Ectodermal cell (in vitro differentiated cells): ENCODE results near the gene PPP1R27.

Experiments
- H3K27ac ChIP-seq: 2 replicates; pipeline ENCODE4 v1.7.0; 2013; ENCODE audit warnings: mild to moderate bottlenecking, low read depth, low read length; ENCODE audit not compliant: insufficient read depth, poor library complexity, severe bottlenecking
- H3K27me3 ChIP-seq: 2 replicates; pipeline ENCODE4 v1.7.0; 2013; ENCODE audit warnings: mild to moderate bottlenecking, low read length; ENCODE audit not compliant: insufficient read depth, control insufficient read depth, poor library complexity, severe bottlenecking
- H3K36me3 ChIP-seq: one replicate; pipeline ENCODE4 v1.7.0; 2013; ENCODE audit warnings: low read length; ENCODE audit not compliant: control insufficient read depth, insufficient read depth
- H3K4me1 ChIP-seq: one replicate; pipeline ENCODE4 v1.7.0; 2013; ENCODE audit warnings: low read length; ENCODE audit not compliant: control insufficient read depth, insufficient read depth
- H3K4me3 ChIP-seq: 2 replicates; pipeline ENCODE4 v1.7.0; 2013; ENCODE audit warnings: low read depth, low read length, control low read depth; ENCODE audit not compliant: insufficient read depth
- H3K9me3 ChIP-seq: 2 replicates; pipeline ENCODE4 v1.7.0; 2013; ENCODE audit warnings: mild to moderate bottlenecking, low read length, moderate library complexity; ENCODE audit not compliant: control insufficient read depth
- WGBS, 2 experiments: methylation state at CpG; one replicate each; pipeline ENCODE4 v1.1.7; 2013; ENCODE audit warnings: missing lambda C conversion rate in 2 of 2; 5-methylcytosine and 5-hydroxymethylcytosine counted together

Gene PPP1R27

GRCh38 chr17:81810476-81810875, 24.4 kb downstream of the PPP1R27 start:
- Histone ChIP-seq H3K4me1 (no peaks in the 10 kb centered on the region), H3K9me3 (no peaks in the 10 kb centered on the region), H3K27ac (no peak overlapping the region), H3K4me3 (no peak overlapping the region), H3K27me3 (peaks cover 35% of the 10 kb centered on the region), H3K36me3 (no peaks in the 10 kb centered on the region)
- 83 to 84% methylated on average over 8 of the region's 8 CpGs for WGBS, 2 experiments

- H3K9me3 ChIP-seq: no peaks in the 10 kb centered on the region
- H3K4me3 ChIP-seq: no peak overlapping the region
- 84 to 86% methylated on average over 7 of the region's 7 CpGs for WGBS, 2 experiments
- H3K27me3 ChIP-seq: peaks cover 44% of the 10 kb centered on the region
- no peaks in the 10 kb centered on the region for H3K4me1 ChIP-seq
- H3K27ac ChIP-seq: no peak overlapping the region
- H3K36me3 ChIP-seq: no peaks in the 10 kb centered on the region
Observed at GRCh38 chr17:81809556-81809998, 25.3 kb downstream of the PPP1R27 start.

- peaks cover 50% of the 10 kb centered on the region for H3K27me3 ChIP-seq
- H3K36me3 ChIP-seq: no peaks in the 10 kb centered on the region
- no peak overlapping the region for H3K4me3 ChIP-seq
- WGBS, 2 experiments: 82% methylated on average over 20 of the region's 20 CpGs
- H3K27ac ChIP-seq: no peak overlapping the region
- no peaks in the 10 kb centered on the region for H3K9me3 ChIP-seq
- no peaks in the 10 kb centered on the region for H3K4me1 ChIP-seq
Observed at GRCh38 chr17:81808778-81809555, 25.9 kb downstream of the PPP1R27 start.

- no peaks in the 10 kb centered on the region for H3K36me3 ChIP-seq
- peaks cover 61% of the 10 kb centered on the region for H3K27me3 ChIP-seq
- no peak overlapping the region for H3K4me3 ChIP-seq
- H3K4me1 ChIP-seq: no peaks in the 10 kb centered on the region
- 82 to 87% methylated on average over 13 of the region's 13 CpGs for WGBS, 2 experiments
- H3K9me3 ChIP-seq: no peaks in the 10 kb centered on the region
- no peak overlapping the region for H3K27ac ChIP-seq
Observed at GRCh38 chr17:81807839-81808238, 27.0 kb downstream of the PPP1R27 start.

- H3K9me3 ChIP-seq: no peaks in the 10 kb centered on the region
- H3K27ac ChIP-seq: no peak overlapping the region
- no peaks in the 10 kb centered on the region for H3K36me3 ChIP-seq
- 76% methylated on average over 18 of the region's 18 CpGs for WGBS, 2 experiments
- H3K27me3 ChIP-seq: peaks cover 67% of the 10 kb centered on the region
- H3K4me1 ChIP-seq: no peaks in the 10 kb centered on the region
- H3K4me3 ChIP-seq: no peak overlapping the region
Observed at GRCh38 chr17:81807210-81807719, 27.6 kb downstream of the PPP1R27 start.

- H3K27me3 ChIP-seq: peaks cover 73% of the 10 kb centered on the region
- no peak overlapping the region for H3K27ac ChIP-seq
- H3K36me3 ChIP-seq: no peaks in the 10 kb centered on the region
- H3K4me1 ChIP-seq: no peaks in the 10 kb centered on the region
- WGBS, 2 experiments: 54 to 57% methylated on average over 21 to 23 of the region's 23 CpGs
- no peak overlapping the region for H3K4me3 ChIP-seq
- no peaks in the 10 kb centered on the region for H3K9me3 ChIP-seq
Observed at GRCh38 chr17:81806461-81807209, 28.2 kb downstream of the PPP1R27 start.

GRCh38 chr17:81805707-81806460, 29.0 kb downstream of the PPP1R27 start:
- Histone ChIP-seq H3K27ac (no peak overlapping the region), H3K27me3 (peaks cover 81% of the 10 kb centered on the region), H3K36me3 (no peaks in the 10 kb centered on the region), H3K4me1 (no peaks in the 10 kb centered on the region), H3K4me3 (no peak overlapping the region), H3K9me3 (no peaks in the 10 kb centered on the region)
- WGBS, 2 experiments: 80 to 81% methylated on average over 18 of the region's 18 CpGs

- H3K9me3 ChIP-seq: no peaks in the 10 kb centered on the region
- 8 to 10% methylated on average over 65 of the region's 65 CpGs for WGBS, 2 experiments
- peak overlapping the region; percentile 20 for H3K4me3 ChIP-seq
- H3K36me3 ChIP-seq: no peaks in the 10 kb centered on the region
- H3K27ac ChIP-seq: no peak overlapping the region
- H3K27me3 ChIP-seq: peaks cover 91% of the 10 kb centered on the region
- no peaks in the 10 kb centered on the region for H3K4me1 ChIP-seq
Observed at GRCh38 chr17:81804559-81805399, 30.1 kb downstream of the PPP1R27 start.

GRCh38 chr17:81803728-81804558, 30.9 kb downstream of the PPP1R27 start, which contains the start of gene GCGR:
Gene GCGR, plus strand, starts transcription at chr17:81804150. Its CDS starts 4,869 bp downstream, at chr17:81809019.
- peak within 1 kb of the TSS; percentile 20 for H3K4me3 ChIP-seq
- WGBS, 2 experiments: 3% methylated on average over 110 of the region's 110 CpGs
- no peak within 1 kb of the TSS for H3K27ac ChIP-seq
- no peaks in the 10 kb centered on the region for H3K4me1 ChIP-seq
- no peaks in the 10 kb centered on the region for H3K36me3 ChIP-seq
- no peaks in the 10 kb centered on the region for H3K9me3 ChIP-seq
- H3K27me3 ChIP-seq: peaks cover 92% of the 10 kb centered on the region
